H9 (cell line): Measurements from ENCODE around the gene ELAVL4. TPM values are rescaled to one million over a fixed set of nuclear protein-coding genes. Genes with fewer than 3 reads are reported as not detected.

ENCODE experiments used
- DNase-seq: peaks from one replicate; pipeline ENCODE4 v3.0.0-alpha.2; 2017
- H2AFZ ChIP-seq: one replicate; pipeline ENCODE4 v1.6.1; 2013; ENCODE audit warnings: mild to moderate bottlenecking, low read length, control low read depth, moderate library complexity
- H2AK5ac ChIP-seq: 2 replicates; pipeline ENCODE4 v1.6.1; 2013; ENCODE audit warnings: low read length, control low read depth, mixed read lengths; ENCODE audit not compliant: insufficient read length
- H2BK120ac ChIP-seq: one replicate; pipeline ENCODE4 v1.6.1; 2013; ENCODE audit warnings: low read depth, mild to moderate bottlenecking, low read length, control low read depth, inconsistent platforms; ENCODE audit not compliant: poor library complexity, severe bottlenecking
- H2BK12ac ChIP-seq: 2 replicates; pipeline ENCODE4 v1.6.1; 2013; ENCODE audit warnings: low read length, control low read depth, mixed read lengths, low read depth; ENCODE audit not compliant: insufficient read length
- H2BK15ac ChIP-seq: 2 replicates; pipeline ENCODE4 v1.6.1; 2013; ENCODE audit warnings: low read depth, low read length, control low read depth
- H2BK20ac ChIP-seq: one replicate; pipeline ENCODE4 v1.6.1; 2013; ENCODE audit warnings: low read depth, mild to moderate bottlenecking, low read length, control low read depth, inconsistent platforms; ENCODE audit not compliant: poor library complexity, severe bottlenecking
- H2BK5ac ChIP-seq: 2 replicates; pipeline ENCODE4 v1.6.1; 2013; ENCODE audit warnings: low read length, control low read depth, mixed read lengths; ENCODE audit not compliant: insufficient read length
- H3K14ac ChIP-seq: 2 replicates; pipeline ENCODE4 v1.6.1; 2013; ENCODE audit warnings: low read length, control low read depth; ENCODE audit not compliant: insufficient read depth
- H3K18ac ChIP-seq: 2 replicates; pipeline ENCODE4 v1.6.1; 2013; ENCODE audit warnings: low read depth, mild to moderate bottlenecking, mixed read lengths, low read length, control low read depth; ENCODE audit not compliant: insufficient read length
- H3K23ac ChIP-seq: 2 replicates; pipeline ENCODE4 v1.6.1; 2013; ENCODE audit warnings: low read length, control low read depth, mixed read lengths, low read depth; ENCODE audit not compliant: insufficient read length
- H3K23me2 ChIP-seq: 2 replicates; pipeline ENCODE4 v1.6.1; 2013; ENCODE audit warnings: low read depth, mild to moderate bottlenecking, mixed read lengths, low read length, control low read depth; ENCODE audit not compliant: insufficient read length, poor library complexity, severe bottlenecking
- H3K27ac ChIP-seq: 2 replicates; pipeline ENCODE4 v1.5.1; 2013; ENCODE audit warnings: low read length, control low read depth, mixed read lengths, low read depth; ENCODE audit not compliant: insufficient read length
- H3K27me3 ChIP-seq: 2 replicates; pipeline ENCODE4 v1.6.1; 2013; ENCODE audit warnings: low read length, control low read depth, inconsistent platforms; ENCODE audit not compliant: insufficient read depth
- H3K4ac ChIP-seq: 2 replicates; pipeline ENCODE4 v1.6.1; 2013; ENCODE audit warnings: low read depth, mild to moderate bottlenecking, control low read depth, inconsistent platforms, low read length, moderate library complexity
- H3K4me1 ChIP-seq: 2 replicates; pipeline ENCODE4 v1.6.1; 2013; ENCODE audit warnings: low read length, control low read depth, inconsistent platforms; ENCODE audit not compliant: insufficient read depth
- H3K4me2 ChIP-seq: 2 replicates; pipeline ENCODE4 v1.6.1; 2013; ENCODE audit warnings: low read length, control low read depth, mixed read lengths; ENCODE audit not compliant: insufficient read length, insufficient read depth
- H3K56ac ChIP-seq: 2 replicates; pipeline ENCODE4 v1.6.1; 2013; ENCODE audit warnings: low read depth, mild to moderate bottlenecking, mixed read lengths, low read length, control low read depth; ENCODE audit not compliant: insufficient read length
- H3K79me1 ChIP-seq: 2 replicates; pipeline ENCODE4 v1.6.1; 2013; ENCODE audit warnings: low read depth, mild to moderate bottlenecking, moderate library complexity, low read length, control low read depth, inconsistent platforms; ENCODE audit not compliant: insufficient read depth, poor library complexity, severe bottlenecking
- H3K79me2 ChIP-seq: 2 replicates; pipeline ENCODE4 v1.6.1; 2013; ENCODE audit warnings: low read length, control low read depth, inconsistent platforms; ENCODE audit not compliant: insufficient read depth
- H3K9ac ChIP-seq: 2 replicates; pipeline ENCODE4 v1.6.1; 2013; ENCODE audit warnings: low read length, control low read depth, mixed read lengths; ENCODE audit not compliant: insufficient read length; ENCODE audit errors: extremely low read depth
- H3K9me3 ChIP-seq: one replicate; pipeline ENCODE4 v1.6.1; 2013; ENCODE audit warnings: low read depth, low read length, inconsistent platforms; ENCODE audit not compliant: control insufficient read depth
- H3T11ph ChIP-seq: one replicate; pipeline ENCODE4 v1.6.1; 2013; ENCODE audit warnings: mild to moderate bottlenecking, low read length, control low read depth, inconsistent platforms
- H4K20me1 ChIP-seq: one replicate; pipeline ENCODE4 v1.6.1; 2013; ENCODE audit not compliant: control insufficient read depth, insufficient read length, insufficient read depth
- H4K5ac ChIP-seq: 2 replicates; pipeline ENCODE4 v1.6.1; 2013; ENCODE audit warnings: low read depth, mild to moderate bottlenecking, mixed read lengths, low read length, control low read depth; ENCODE audit not compliant: insufficient read length
- H4K8ac ChIP-seq: replicated peaks from 2 replicates; pipeline ENCODE4 v1.6.1; 2013; ENCODE audit warnings: low read length, control low read depth, mixed read lengths, low read depth; ENCODE audit not compliant: insufficient read length
- H4K91ac ChIP-seq: 2 replicates; pipeline ENCODE4 v1.6.1; 2013; ENCODE audit warnings: low read depth, mild to moderate bottlenecking, moderate library complexity, mixed read lengths, low read length, control low read depth; ENCODE audit not compliant: insufficient read length
- H3K27ac Mint-ChIP-seq, 3 experiments: 2 replicates in 2 of 3; 3 replicates in 1 of 3; pipeline ENCODE4 v1.8.0; 2020 to 2021; ENCODE audit warnings: mixed read lengths in 3 of 3, mild to moderate bottlenecking in 1 of 3, moderate library complexity in 1 of 3
- H3K27me3 Mint-ChIP-seq: 2 replicates; pipeline ENCODE4 v1.8.0; 2021; ENCODE audit warnings: low read depth, mild to moderate bottlenecking, moderate library complexity, mixed read lengths
- H3K36me3 Mint-ChIP-seq, 3 experiments: 2 replicates in 2 of 3; 3 replicates in 1 of 3; pipeline ENCODE4 v1.8.0; 2020 to 2021; ENCODE audit warnings: low read depth in 3 of 3, mixed read lengths in 3 of 3; ENCODE audit not compliant: insufficient read depth in 1 of 3
- H3K4me1 Mint-ChIP-seq, 2 experiments: 2 replicates each; pipeline ENCODE4 v1.8.0; 2020; ENCODE audit warnings: mixed read lengths in 2 of 2
- H3K4me3 Mint-ChIP-seq, 2 experiments: 2 replicates in 1 of 2; 3 replicates in 1 of 2; pipeline ENCODE4 v1.8.0; 2020 to 2021; ENCODE audit warnings: mild to moderate bottlenecking in 2 of 2, mixed read lengths in 2 of 2, moderate library complexity in 1 of 2
- H3K9me3 Mint-ChIP-seq, 2 experiments: 2 replicates in 1 of 2; 3 replicates in 1 of 2; pipeline ENCODE4 v1.8.0; 2020; ENCODE audit warnings: mild to moderate bottlenecking in 2 of 2, mixed read lengths in 2 of 2, moderate library complexity in 1 of 2
- WGBS: extraction: QIAGEN DNeasy Blood & Tissue Kit; methylation state at CpG from one replicate; pipeline ENCODE4 v1.1.7; 2013; ENCODE audit warnings: missing lambda C conversion rate, low lambda C conversion rate, mixed read lengths; ENCODE audit not compliant: insufficient read length; ENCODE audit errors: extremely low coverage; 5-methylcytosine and 5-hydroxymethylcytosine counted together
- total RNA-seq: library from RNA; stranded (reverse); gene quantifications from 2 replicates; pipeline ENCODE4 v1.2.1, GENCODE V29; 2021
- TF ChIP-seq, protein P1 (sequence below): fragments of 200-600 bp; sonication (generic); conservative IDR thresholded peaks from 3 replicates; pipeline ENCODE4 v1.8.0; 2021; ENCODE audit warnings: antibody characterized with exemption, mild to moderate bottlenecking

The ELAVL4 gene
- total RNA-seq, 1 experiment from 2014 or later = not detected

GRCh38 chr1:50111503-50111902 is 2.8 kb downstream of the ELAVL4 start:
- TF ChIP-seq, protein P1, sequence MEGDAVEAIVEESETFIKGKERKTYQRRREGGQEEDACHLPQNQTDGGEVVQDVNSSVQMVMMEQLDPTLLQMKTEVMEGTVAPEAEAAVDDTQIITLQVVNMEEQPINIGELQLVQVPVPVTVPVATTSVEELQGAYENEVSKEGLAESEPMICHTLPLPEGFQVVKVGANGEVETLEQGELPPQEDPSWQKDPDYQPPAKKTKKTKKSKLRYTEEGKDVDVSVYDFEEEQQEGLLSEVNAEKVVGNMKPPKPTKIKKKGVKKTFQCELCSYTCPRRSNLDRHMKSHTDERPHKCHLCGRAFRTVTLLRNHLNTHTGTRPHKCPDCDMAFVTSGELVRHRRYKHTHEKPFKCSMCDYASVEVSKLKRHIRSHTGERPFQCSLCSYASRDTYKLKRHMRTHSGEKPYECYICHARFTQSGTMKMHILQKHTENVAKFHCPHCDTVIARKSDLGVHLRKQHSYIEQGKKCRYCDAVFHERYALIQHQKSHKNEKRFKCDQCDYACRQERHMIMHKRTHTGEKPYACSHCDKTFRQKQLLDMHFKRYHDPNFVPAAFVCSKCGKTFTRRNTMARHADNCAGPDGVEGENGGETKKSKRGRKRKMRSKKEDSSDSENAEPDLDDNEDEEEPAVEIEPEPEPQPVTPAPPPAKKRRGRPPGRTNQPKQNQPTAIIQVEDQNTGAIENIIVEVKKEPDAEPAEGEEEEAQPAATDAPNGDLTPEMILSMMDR = no peak
- Histone ChIP-seq H3K27ac (no peak overlapping the region), H2AFZ (no peak overlapping the region), H3K79me2 (no peaks in the 10 kb centered on the region), H4K5ac (no peak overlapping the region), H4K20me1 (no peaks in the 10 kb centered on the region), H2BK12ac (no peak overlapping the region), H2BK5ac (no peak overlapping the region), H3K4ac (no peak overlapping the region), H3K14ac (no peak overlapping the region), H3K56ac (no peak overlapping the region), H3K4me2 (no peak overlapping the region), H4K8ac (no peak overlapping the region), H3K23ac (no peak overlapping the region), H3K79me1 (no peaks in the 10 kb centered on the region), H3K27me3 (no peaks in the 10 kb centered on the region), H2BK20ac (no peak overlapping the region), H2BK120ac (no peak overlapping the region), H3K23me2 (no peaks in the 10 kb centered on the region), H4K91ac (no peak overlapping the region), H3K9ac (no peak overlapping the region), H3K9me3 (no peaks in the 10 kb centered on the region), H2BK15ac (no peak overlapping the region), H2AK5ac (no peak overlapping the region), H3K4me1 (peaks cover 3% of the 10 kb centered on the region; the same call in 1 of the 2 replicates), H3K18ac (no peak overlapping the region), H3T11ph (no peak overlapping the region)
- no peaks in the 10 kb centered on the region; the same call in 1 of the 2 replicates for H3K27me3 Mint-ChIP-seq
- WGBS = no CpG with 5 or more reads among the region's 3 CpGs
- no peak overlapping the region for H3K4me3 Mint-ChIP-seq
- H3K4me1 Mint-ChIP-seq = peaks cover 0 to 5% of the 10 kb centered on the region in 2 experiments; a peak in 1 of 4 replicates
- H3K27ac Mint-ChIP-seq = no peak overlapping the region
- H3K9me3 Mint-ChIP-seq = peaks cover 0 to 80% of the 10 kb centered on the region in 2 experiments; a peak in 2 of 5 replicates
- no peak for DNase-seq
- H3K36me3 Mint-ChIP-seq = peaks cover 0 to 23% (median 0%) of the 10 kb centered on the region in 3 experiments; a peak in 2 of 7 replicates
